ENCODE results near the gene CD19. TPM values are rescaled to one million over a fixed set of nuclear protein-coding genes. Genes with fewer than 3 reads are reported as not detected.

Gene CD19
- polyA plus RNA-seq, 1 donor (not counting 4 experiments of a cell fraction or from before 2014, with no cell fraction given), result not detected

DNA sequence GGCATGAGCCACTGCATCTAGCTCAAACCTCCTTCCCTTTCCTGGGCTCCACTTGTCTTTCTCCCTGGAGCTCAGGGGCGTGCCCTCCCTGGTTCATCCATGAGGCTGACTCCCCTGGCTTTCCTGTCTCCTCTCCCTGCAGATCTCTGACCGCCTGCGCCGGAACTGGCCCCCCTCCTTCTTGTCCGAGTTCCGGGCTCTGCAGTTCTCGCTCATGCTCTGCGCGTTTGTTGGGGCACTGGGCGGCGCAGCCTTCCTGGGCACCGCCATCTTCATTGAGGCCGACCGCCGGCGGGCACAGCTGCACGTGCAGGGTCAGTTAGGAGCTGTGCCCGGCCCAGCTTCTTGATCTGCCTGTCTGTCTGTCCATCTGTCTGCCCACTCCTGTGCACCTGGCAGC is 51.9 kb downstream of the CD19 start:
- Histone ChIP-seq H3K4me1 (ENCODE audit: control insufficient read depth, extremely low read depth, insufficient read depth, low read length) (no peaks in the 10 kb centered on the region), H3K4me3 (ENCODE audit: control insufficient read depth in 2 of 3, extremely low read depth in 1 of 3, insufficient read depth in 2 of 3, low read depth in 1 of 3, low read length in 3 of 3) (no peak overlapping the region), H4K20me1 (ENCODE audit: control insufficient read depth, extremely low read depth, insufficient read depth, low read length) (no peaks in the 10 kb centered on the region), H3K9me1 (ENCODE audit: control insufficient read depth, extremely low read depth, insufficient read depth, low read length) (no peaks in the 10 kb centered on the region), H3K9me3 (ENCODE audit: control insufficient read depth, low read depth, low read length) (peaks cover 1% of the 10 kb centered on the region), H3K4me2 (ENCODE audit: control insufficient read depth, extremely low read depth, insufficient read depth, low read depth, low read length) (no peak overlapping the region), H3K27me3 (ENCODE audit: control insufficient read depth, extremely low read depth, insufficient read depth, low read length) (no peaks in the 10 kb centered on the region), H3K36me3 (ENCODE audit: control insufficient read depth in 2 of 2, extremely low read depth in 1 of 2, insufficient read depth in 2 of 2, low read length in 2 of 2) (peaks cover 17 to 30% of the 10 kb centered on the region in 2 experiments), H3K27ac (ENCODE audit: control insufficient read depth, insufficient read depth, low read length) (no peak overlapping the region), H3K9ac (ENCODE audit: control insufficient read depth, extremely low read depth, insufficient read depth, low read length) (no peak overlapping the region), H3K79me2 (ENCODE audit: control insufficient read depth, insufficient read depth, low read length) (no peaks in the 10 kb centered on the region), H2AFZ (ENCODE audit: control insufficient read depth, low read length) (no peak overlapping the region)
- dilution Hi-C loops (cut with MboI; ENCODE audit: extremely low pct_ligation_motif_present, low sequenced_read_pairs), result no loop called here
- DNase-seq (ENCODE audit: low read depth, low spot score) (no peak), FAIRE-seq (no peak)
- TF ChIP-seq, protein P1, sequence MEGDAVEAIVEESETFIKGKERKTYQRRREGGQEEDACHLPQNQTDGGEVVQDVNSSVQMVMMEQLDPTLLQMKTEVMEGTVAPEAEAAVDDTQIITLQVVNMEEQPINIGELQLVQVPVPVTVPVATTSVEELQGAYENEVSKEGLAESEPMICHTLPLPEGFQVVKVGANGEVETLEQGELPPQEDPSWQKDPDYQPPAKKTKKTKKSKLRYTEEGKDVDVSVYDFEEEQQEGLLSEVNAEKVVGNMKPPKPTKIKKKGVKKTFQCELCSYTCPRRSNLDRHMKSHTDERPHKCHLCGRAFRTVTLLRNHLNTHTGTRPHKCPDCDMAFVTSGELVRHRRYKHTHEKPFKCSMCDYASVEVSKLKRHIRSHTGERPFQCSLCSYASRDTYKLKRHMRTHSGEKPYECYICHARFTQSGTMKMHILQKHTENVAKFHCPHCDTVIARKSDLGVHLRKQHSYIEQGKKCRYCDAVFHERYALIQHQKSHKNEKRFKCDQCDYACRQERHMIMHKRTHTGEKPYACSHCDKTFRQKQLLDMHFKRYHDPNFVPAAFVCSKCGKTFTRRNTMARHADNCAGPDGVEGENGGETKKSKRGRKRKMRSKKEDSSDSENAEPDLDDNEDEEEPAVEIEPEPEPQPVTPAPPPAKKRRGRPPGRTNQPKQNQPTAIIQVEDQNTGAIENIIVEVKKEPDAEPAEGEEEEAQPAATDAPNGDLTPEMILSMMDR (optimal IDR thresholded peaks at IDR 0.05 in 1 of 3, IDR thresholded peaks at IDR 0.05 in 1 of 3, conservative IDR thresholded peaks at IDR 0.05 in 1 of 3; ENCODE audit: extremely low read depth in 1 of 3, insufficient read depth in 2 of 3, low read length in 3 of 3), result no peak
- no peak for TF ChIP-seq EZH2 (IDR thresholded peaks at IDR 0.05; ENCODE audit: low read length)

DNA sequence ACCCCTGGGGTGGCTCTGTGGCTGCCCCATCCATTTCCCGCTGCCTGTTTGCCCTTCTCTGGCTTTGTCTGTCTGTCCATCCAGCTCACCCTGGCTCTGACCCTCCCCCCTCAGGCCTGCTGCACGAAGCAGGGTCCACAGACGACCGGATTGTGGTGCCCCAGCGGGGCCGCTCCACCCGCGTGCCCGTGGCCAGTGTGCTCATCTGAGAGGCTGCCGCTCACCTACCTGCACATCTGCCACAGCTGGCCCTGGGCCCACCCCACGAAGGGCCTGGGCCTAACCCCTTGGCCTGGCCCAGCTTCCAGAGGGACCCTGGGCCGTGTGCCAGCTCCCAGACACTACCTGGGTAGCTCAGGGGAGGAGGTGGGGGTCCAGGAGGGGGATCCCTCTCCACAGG is 52.3 kb downstream of the CD19 start:
- H3K9me3 ChIP-seq (ENCODE audit: control insufficient read depth, low read depth, low read length), result peaks cover 1% of the 10 kb centered on the region
- no peaks in the 10 kb centered on the region for H3K4me1 ChIP-seq (ENCODE audit: control insufficient read depth, extremely low read depth, insufficient read depth, low read length)
- H3K36me3 ChIP-seq (ENCODE audit: control insufficient read depth in 2 of 2, extremely low read depth in 1 of 2, insufficient read depth in 2 of 2, low read length in 2 of 2), result peaks cover 17 to 28% of the 10 kb centered on the region in 2 experiments
- no peak overlapping the region for H3K4me3 ChIP-seq (ENCODE audit: control insufficient read depth in 2 of 3, extremely low read depth in 1 of 3, insufficient read depth in 2 of 3, low read depth in 1 of 3, low read length in 3 of 3)
- TF ChIP-seq, protein P1 (optimal IDR thresholded peaks at IDR 0.05 in 1 of 3, IDR thresholded peaks at IDR 0.05 in 1 of 3, conservative IDR thresholded peaks at IDR 0.05 in 1 of 3; ENCODE audit: extremely low read depth in 1 of 3, insufficient read depth in 2 of 3, low read length in 3 of 3), result no peak
- no peak for TF ChIP-seq EZH2 (IDR thresholded peaks at IDR 0.05; ENCODE audit: low read length)
- H4K20me1 ChIP-seq (ENCODE audit: control insufficient read depth, extremely low read depth, insufficient read depth, low read length), result no peaks in the 10 kb centered on the region
- H3K9ac ChIP-seq (ENCODE audit: control insufficient read depth, extremely low read depth, insufficient read depth, low read length), result no peak overlapping the region
- dilution Hi-C loops (cut with MboI; ENCODE audit: extremely low pct_ligation_motif_present, low sequenced_read_pairs), result no loop called here
- no peaks in the 10 kb centered on the region for H3K27me3 ChIP-seq (ENCODE audit: control insufficient read depth, extremely low read depth, insufficient read depth, low read length)
- H3K4me2 ChIP-seq (ENCODE audit: control insufficient read depth, extremely low read depth, insufficient read depth, low read depth, low read length), result no peak overlapping the region
- H3K79me2 ChIP-seq (ENCODE audit: control insufficient read depth, insufficient read depth, low read length), result no peaks in the 10 kb centered on the region
- FAIRE-seq, result no peak
- no peak for DNase-seq (ENCODE audit: low read depth, low spot score)
- no peaks in the 10 kb centered on the region for H3K9me1 ChIP-seq (ENCODE audit: control insufficient read depth, extremely low read depth, insufficient read depth, low read length)
- H3K27ac ChIP-seq (ENCODE audit: control insufficient read depth, insufficient read depth, low read length), result no peak overlapping the region
- no peak overlapping the region for H2AFZ ChIP-seq (ENCODE audit: control insufficient read depth, low read length)
